Activated CD4-positive, alpha-beta T cell treated with anti-CD3 and anti-CD28 coated beads, Interleukin-2, amount 50 U/mL, for 4 hours (primary cell): ENCODE results near the gene TMEM132A.

Experiments used
- DNase-seq, 2 experiments: peaks; one replicate each; pipeline ENCODE4 v3.0.0-alpha.2; 2020

The TMEM132A gene

GRCh38 chr11:60924110-60924905, at the start of gene TMEM132A:
Gene TMEM132A, plus strand, starts transcription at chr11:60924460. Its CDS starts 174 bp downstream, at chr11:60924634.
- DNase-seq: no peak

DNA sequence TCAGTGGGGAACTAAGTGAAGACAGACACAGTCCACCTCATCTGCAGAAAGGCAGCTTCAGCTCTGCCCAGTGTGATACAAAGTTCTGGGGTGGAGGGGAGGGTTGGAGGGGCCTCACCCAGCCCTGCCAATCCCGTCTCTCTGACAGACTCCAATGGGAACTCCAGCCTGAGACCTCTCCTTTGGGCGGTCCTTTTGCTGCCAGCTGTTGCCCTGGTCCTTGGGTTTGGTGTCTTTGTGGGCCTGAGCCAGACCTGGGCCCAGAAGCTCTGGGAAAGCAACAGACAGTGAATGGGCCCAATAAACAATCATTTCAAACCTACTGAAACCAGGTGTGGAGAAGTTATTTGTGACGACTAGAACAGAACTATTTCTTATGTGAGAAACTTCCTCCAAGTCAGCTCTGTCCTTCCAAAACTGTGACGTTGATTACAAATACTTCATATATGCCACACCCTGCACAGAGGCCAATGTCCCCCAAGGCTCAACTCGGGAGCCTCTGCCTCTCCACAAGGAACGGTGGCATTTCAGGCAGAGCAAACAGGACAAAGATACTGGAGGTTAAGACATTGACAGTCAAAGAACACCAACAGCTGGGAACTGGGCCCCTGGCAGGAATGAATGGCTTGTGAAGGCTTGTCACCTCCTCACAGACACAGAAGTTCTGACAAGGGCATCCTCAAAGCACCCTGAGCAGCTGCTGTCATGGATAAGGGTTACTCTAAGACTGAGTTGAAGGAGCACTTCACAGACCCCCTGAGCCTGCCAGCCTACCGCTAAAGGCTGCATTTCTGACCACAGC, 48.7 kb upstream of the TMEM132A start:
- DNase-seq: no peak

GRCh38 chr11:60876168-60876485, 48.1 kb upstream of the TMEM132A start:
- DNase-seq: no peak

DNA sequence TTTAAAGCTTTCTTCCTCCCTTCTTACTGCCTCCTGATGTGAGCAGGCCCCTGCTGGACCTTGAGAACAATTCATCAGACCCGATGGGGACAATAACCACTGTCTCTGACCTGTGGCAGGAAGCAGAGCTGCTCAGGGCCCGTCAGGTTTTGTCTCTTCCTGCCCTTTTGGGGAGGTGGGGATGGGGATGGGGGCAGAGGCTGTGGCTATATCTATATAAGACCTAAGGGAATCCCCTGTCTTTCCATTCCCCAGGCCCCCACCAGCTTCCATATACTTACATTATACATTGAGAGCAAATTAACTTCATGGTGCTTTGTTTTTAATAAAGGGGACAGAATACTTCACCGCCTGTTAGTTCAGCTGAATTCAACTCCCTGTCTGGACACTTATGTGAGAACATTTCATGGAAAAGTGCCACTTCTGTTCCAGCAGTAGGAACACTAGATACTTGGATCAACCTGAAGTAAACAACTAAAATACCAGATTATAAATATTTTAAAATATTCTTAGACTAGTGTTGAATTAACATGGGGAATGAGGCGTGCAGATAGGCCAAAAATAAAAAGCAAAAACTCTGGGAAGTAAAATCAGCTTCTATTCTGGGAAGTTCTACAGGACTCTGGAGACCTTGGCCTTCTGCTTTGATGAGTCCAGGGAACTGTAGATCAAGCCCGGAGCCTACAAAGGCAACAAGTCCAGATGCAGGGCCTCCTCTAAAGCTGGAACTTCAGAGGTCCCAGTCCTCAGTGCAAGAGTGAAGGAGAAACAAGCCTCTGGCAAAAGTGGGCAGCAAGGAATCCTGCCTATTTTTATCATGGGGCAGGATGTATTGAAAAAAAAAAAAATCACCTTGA, 45.8 kb upstream of the TMEM132A start:
- DNase-seq: no peak

- DNase-seq: no peak
These were observed 45.2 kb upstream of the TMEM132A start for GRCh38 chr11:60879104-60879503.

DNA sequence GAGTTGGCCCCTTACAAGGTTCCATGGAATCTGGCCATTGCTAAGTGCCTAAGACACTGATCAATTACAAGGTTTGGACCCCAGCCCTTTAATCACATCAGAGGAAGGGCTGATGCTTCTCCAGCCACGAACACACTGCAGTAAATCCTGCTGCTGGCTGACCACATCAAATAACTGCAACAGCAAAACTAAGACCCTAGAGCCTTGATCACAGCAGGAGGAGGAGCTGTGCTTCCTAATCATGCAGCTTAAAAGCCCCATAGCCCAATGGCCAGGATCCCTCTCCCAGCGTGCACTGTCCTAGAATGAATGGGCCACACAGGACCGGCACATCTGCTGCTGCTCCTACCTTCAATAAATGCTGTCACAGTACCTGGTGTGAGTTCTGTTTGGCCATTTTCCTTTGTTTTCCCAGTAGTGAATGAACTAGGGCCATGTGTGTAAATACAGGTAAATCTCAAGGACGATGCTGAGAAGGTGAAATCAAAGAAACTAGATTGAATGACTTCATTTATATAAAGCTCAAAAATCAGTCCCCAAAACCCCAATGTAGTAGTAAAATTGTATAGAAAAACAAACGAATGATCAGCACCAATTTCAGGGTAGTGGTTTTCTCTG, 44.2 kb upstream of the TMEM132A start:
- no peak for DNase-seq

DNA sequence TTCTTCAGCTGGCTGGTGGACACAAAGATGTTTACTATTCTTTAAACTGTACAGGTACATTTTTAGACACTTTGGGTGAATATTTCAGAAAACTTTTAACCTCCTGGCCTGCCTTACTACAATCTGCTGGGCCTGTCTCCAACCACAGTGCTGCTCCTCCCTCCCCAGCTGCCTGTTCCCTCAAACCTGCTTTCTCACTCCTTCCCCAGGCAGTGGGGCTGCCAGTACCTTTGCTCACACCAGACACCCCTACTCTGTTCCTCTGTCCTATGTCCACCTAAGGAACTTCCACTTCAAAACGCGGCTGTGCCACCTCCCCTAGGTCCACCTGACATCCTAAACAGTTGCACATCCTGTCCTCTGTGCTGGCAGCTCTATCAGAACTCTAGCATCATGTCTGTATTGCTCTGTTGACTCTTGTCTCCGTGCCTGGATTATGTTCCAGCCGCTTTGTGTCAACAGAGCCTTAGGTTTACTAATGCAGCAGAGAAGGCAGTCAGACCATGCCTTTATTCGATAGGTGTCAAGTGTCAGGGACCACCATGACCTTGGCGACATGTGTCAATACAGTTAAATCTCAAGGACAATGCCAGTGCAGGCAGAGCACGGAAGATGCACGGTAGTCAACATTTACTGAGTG, 43.5 kb upstream of the TMEM132A start:
- no peak for DNase-seq

GRCh38 chr11:60887556-60887955, 36.7 kb upstream of the TMEM132A start:
- DNase-seq: peak in 1 of 2 experiments; percentile 13

GRCh38 chr11:60889869-60890311, 34.4 kb upstream of the TMEM132A start:
- DNase-seq: no peak

DNA sequence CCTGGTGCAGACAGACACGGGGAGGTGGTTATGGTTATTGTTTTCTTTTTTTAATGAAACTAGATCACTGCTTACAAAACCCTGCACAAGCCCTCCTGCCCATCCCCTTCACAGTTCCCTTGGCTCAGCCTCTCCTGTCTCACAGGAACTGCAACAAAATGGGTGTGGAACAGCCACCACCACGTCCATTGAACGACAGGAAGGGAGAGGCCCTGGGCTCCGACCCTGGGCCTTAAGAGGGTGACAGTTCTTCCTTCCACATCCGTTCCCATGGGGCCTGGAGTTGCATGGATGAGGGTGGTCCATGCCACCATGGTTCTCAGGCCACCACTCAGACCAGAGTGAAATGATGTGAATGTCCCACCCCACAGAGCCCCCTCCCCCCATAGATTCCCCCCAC, 33.6 kb upstream of the TMEM132A start:
- no peak for DNase-seq

GRCh38 chr11:60891103-60891741, 33.0 kb upstream of the TMEM132A start:
- DNase-seq: no peak

DNA sequence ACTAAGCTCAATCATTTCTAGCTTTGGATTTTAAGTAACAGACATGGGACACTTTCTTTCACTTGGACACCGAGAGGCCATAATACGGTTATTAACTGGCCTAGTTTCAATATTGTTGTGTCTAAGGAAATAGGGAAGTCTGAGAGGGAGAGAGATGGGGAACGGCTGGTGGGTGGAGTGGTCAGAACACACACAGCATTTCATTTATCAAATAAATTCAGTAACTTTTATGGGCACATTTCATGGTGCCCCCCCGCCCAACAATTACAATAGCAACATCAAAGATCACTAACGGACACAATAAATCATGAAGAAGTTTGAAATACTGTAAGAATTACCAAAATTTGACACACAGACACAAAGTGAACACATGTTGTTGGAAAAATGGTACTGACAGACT, 28.6 kb upstream of the TMEM132A start:
- no peak for DNase-seq

DNA sequence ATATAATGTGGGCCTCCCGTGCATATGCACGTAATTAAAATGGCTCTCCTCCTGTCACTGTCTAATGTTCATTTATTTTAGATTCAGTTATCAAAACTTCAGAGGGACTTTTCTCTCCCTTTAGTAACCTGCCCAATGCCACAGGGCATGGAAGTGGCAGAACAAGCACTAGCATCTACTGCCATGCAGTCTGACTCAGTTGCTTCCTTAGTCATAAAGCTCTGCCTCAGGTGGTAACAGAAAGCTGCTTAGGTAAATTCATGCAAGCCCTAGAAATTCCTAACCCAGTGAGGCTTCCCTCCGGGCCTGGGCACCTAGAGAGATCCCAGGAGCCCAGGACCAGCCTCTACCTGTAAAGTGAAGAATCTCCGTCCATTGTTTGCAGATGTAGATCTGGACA, 26.8 kb upstream of the TMEM132A start:
- no peak for DNase-seq

DNA sequence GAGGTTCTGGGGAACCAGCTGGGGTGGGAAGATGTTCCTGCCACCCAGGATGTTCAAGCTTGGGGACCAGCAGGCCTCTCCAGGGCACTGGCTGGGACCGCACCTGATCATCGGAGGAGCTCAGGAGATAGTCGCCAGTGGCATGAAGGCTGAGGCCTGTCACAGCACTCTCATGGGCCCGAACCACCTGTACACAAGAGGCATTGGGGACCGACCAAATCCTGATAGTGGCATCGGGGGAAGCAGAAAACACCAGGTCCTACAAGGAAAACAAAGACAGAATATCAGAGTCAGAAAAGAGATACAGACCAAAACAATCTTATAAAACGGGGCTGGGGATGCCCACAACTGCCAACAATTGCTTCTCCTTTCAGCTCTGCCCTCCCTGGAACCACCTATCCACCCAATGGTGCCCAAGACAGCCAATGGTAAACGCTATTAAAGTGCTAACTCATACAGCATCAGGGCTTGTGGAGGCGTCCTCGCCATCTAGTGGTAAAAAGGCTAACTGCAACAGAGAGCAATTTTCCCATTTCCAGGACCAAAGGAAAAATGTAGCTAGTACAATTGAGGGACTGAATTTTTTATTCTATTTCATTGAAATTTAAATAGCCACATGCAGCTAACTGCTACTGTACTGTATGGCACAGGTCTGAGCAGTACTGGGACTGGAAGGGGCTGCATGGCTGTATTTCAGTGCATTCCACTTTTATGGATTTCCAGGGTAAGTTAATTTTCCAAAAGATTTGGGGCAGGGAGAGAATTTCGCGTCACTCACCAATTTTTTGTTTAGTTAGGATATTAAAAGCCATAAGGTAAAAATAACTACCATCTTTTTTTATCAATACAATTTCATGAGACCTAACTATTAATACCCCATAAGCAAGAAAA, 25.0 kb upstream of the TMEM132A start:
- no peak for DNase-seq

DNA sequence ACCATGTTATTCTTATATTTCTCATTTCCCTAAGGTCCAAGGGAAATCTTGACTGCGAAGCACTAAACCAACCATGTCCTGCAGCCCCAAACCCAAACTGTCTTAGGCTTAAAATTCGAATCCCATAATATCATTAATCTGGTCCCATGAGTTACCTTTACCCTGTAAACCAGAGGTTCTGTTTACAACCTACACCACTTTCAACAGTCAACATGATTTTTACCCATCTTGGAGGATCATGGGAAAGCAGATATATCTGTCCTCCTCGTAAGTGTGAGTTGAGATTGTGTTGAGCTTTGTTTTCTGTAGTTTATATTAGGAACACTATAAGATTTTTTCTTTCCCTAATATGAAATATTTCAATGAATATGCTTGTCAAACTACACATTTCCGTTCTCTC, 24.3 kb upstream of the TMEM132A start:
- no peak for DNase-seq

DNA sequence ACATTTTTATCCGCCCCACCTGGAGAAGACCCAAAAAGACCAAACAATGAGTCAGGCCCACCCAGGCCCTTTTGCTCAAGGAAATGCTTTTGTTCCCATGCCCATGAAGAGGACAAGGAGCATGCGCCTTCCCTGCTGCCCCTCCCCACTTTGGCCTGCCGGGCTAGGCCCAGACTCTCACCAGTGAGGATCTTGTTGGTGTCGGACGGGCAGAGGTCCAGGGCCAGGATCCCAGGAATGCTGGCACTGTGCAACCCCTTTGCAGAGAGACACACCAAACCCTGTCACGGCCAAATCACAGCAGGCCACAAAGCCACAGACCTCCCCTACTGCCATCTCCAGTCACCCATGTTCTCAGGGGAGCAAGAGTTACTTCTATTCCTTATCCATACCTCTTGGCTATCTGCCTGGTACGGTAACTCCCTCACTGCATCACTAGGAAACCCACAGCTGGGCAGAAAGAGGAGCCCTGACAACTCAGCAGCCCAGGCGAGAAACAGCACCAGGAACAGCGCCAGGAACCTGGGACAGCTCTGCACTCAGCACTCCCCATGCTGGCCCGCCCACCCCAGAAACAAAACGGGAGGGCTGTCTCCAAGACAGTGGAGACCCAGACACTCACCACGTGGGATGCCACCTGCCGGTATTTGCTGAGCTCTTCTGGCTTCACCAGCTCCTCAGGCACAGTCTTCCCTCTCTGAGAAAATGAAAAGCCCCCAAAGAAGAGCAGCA, 23.4 kb upstream of the TMEM132A start:
- DNase-seq: no peak

DNA sequence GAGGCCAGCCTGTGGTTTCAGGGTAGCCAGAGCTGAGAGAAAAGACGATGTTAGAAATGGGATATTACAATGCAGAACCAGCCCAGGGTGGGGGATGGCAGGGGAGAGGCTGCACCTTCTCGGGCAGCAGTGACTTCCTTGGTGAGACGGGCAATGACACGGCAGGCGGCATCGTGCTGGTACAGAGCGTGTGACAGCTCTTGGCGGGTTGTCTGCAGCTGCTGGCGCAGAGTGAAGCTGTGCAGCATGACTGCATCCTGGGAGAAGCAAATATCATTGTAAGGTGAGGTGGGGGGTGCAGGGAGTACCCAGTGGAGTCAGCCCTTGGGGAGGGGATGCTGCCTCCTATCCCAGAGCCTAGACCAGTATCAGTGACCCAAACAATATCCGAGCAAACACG, 21.6 kb upstream of the TMEM132A start:
- no peak for DNase-seq

- DNase-seq: no peak
These were observed 19.2 kb upstream of the TMEM132A start for GRCh38 chr11:60905047-60905446.

- no peak for DNase-seq
These were observed 18.6 kb upstream of the TMEM132A start for GRCh38 chr11:60905551-60906113.
